ENCODE measurements around the gene BRSK2. TPM values are rescaled to one million over a fixed set of nuclear protein-coding genes. Genes with fewer than 3 reads are reported as not detected.
A peak's percentile ranks its signal among the peaks of the same experiment; 100 is the strongest.

BRSK2 gene
- total RNA-seq, 2 donors from 2014 or later = 0.81 to 1.0 TPM

DNA sequence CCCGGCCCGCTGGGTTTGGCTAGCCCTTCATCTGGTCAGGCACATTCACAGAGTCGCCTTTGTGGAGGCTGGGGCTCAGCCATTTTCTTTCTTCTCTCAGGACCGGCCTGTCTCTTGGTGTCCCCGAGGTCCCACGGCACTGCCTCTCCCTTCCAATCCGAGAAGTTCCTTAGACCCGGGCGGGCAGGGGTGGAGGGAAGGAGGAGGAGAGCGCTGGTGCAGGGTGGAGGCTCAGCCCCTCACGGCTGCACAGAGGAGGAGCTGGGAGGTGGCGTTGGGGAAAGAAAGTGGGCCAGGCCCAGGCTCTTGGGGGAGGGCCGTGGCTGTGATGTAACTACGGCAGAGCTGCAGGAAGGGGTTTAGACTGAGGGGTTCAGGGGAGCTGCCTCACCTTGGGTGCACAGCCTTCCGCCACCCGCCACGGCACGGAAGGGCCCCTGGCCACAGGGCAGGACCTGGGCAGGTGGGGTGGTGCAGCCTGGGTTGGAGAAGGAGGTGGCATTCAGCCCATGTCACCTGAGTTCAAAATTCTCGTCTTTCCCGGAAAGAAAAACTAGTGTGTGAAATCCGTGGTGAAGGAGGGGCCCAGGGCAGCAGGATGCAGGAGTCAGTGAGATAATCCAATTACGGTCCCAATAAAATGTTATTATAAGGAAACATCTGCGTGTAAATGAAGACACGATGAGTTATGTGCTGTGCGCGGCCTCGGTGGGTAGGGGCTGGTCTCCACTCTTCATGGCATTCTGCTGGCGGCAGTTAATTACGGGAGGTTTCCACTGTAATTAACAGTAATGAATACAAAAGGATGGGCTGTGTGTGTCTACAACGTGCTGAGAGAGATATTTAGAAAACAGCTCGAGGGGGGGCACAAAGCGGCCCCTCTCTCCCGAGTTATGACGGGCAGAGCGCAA lies 1.7 kb downstream of the BRSK2 start:
- intact Hi-C loops (cut with DNase I) = no loop called here
- no peak for DNase-seq (ENCODE audit: low spot score)

DNA sequence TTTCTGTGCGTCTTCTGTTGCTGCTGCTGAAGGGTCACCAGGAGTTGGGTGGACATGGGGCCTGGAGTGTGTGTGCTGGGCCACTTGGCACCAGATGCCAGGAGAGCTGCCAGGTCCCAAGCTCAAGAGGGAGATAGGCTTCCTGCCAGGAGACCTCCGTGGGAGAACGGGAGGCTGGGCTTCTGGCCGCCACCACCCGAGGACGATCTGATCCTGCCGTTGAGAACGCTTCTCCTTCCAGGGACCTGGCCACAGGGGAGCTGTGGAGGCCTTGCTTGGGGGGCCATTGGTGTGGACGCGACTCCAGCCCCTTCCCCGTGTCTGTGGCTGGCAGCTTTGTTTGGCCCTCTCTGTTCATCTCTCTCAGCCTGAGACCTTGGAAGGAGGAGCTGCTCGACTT lies 2.4 kb downstream of the BRSK2 start:
- intact Hi-C loops (cut with DNase I) = no loop called here
- DNase-seq (ENCODE audit: low spot score) = no peak

DNA sequence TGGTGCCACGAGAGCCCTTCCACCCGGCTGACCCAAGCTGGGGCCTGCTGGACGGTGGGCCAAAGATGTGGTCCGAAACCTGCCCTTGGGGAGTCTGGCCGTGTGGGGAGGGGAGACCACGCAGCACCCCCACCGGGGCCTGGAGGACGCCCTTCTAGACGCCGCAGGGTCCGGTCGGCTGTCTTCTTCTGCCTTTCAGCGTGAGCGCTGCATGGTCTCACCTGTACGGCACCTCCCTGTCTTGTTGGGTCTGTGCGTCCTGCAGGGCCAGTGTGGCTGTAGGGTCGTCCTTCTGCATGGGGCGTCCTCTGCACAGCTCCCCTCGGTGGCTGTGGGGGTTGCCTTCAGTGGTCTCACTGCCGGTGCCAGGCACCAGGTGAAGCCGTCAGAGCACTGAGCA lies 2.8 kb downstream of the BRSK2 start:
- no peak for DNase-seq (ENCODE audit: low spot score)
- intact Hi-C loops (cut with DNase I) = no loop called here

DNA sequence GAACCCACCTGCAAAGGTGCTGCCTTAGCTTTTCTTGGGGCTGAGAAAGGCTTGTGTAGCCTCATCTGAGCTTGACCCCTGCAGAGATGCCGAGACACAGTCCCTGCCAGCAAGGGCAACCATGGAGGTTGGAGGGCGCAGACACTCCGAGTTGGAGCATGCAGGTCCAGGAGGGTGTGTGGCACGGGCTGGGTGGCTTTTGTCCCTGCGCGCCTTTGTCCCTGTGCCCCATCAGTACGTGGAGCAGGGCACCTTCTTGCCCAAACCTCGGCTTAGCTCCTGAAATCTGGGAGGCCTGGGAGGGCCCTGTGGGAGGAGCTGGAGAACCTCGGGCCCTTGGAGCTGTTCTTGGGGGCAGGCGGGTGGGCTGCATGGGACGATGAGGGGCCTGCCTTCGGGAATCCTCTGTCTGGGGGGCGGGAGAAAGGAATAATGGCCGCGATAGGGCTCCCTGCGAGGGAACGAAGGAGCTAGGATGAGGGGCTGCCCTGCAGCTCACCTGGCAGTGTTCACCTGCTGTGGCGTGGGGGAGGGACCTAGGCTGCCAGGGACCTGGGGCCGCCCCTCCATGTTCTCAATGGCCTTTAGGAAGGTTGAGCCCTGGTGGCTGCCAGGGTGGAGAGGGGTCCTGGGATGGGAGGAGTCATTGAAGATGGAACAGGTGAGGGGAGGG lies 3.4 kb downstream of the BRSK2 start:
- no peak for DNase-seq (ENCODE audit: low spot score)
- intact Hi-C loops (cut with DNase I) = no loop called here

DNA sequence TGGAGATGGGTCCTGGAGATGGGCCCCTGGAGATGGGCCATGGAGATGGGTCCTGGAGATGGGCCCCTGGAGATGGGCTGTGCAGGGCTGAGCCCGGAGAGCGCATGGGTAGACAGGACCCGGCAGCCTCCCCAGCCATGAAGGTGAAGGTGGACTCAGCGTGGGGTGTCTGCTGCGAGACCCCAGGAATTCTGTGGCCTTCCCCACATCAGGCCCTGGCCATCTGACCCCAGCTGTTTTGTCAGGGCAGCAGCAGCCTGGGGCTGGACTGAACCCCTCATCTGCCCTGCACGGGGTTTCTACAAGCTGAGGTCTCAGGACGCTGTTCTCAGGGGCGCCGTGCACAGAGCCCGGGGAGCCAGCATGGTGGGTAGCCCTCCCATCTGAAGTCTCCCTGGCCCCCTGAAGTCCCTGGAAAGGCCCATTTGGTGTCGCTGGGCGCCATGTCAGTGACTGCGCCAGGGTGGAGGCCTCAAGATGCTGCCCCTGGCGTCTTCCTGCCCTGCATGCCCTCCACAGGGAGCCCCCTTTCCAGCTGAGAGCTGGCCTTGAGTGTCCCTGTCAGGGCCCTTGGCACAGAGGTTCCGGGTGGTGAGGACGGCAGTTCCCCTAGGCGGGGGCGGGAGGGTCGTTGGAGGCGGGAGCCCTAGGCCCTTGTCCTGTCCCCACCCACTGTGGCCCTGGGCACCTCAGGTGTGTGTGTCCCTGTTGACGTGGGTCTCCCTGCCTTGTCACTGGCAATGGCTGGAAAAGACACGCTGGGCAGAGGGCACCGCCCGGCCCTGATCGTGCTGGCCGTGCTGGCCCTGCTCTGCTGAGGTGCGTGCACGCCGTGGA lies 5.4 kb downstream of the BRSK2 start:
- no peak for DNase-seq (ENCODE audit: low spot score)
- intact Hi-C loops (cut with DNase I) = no loop called here

DNA sequence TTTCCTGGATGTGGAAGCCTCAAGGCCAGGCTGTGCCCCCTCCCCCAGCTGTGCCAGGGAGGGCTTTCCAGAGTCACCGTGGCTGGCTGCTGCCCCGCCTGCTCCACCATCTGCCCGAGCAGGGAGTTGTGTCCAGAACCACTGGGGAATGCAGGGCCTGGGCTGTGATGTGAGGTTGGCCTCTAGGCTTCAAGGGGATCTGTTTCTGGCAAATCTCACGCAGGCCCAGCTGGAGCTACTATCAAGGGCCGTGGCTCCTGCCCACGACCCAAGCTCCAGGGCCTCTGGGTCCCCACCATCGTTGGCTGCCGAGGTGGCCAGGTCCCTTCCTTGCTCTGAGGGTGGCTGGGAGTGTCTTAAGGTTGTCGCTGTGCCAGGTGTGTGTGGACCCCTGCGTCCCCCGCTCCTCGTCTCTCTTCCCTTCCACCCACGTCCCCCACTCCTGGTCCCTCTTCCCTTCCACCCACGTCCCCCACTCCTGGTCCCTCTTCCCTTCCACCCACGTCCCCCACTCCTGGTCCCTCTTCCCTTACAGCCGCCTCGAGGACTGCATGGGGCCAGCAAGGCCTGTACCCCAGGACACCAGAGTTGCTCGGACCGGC lies 6.1 kb downstream of the BRSK2 start:
- intact Hi-C loops (cut with DNase I) = no loop called here

DNA sequence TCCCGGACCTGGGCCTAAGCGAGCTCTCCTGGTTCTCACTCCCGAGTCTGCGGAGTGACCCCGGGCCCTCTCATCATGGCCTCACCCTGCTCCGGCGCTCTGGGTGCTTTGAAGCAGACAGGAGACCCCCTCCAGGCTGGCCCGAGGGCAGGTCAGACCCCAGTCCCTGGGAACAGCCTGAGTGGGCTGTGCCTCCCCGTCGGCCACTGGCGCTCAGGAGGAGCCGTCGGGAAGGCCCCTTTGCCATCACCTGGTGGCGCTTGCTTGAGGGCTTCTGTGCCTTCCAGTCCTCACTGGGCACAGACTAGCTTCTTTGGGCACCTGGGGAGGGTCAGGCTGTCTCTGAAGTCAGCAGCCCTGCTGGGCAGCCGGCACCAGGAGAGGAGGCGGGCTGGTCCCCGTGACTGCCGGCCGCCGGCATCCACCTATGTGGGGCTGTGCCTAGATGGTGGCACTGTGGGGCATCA lies 6.7 kb downstream of the BRSK2 start:
- intact Hi-C loops (cut with DNase I) = no loop called here
- DNase-seq (ENCODE audit: low spot score) = no peak

More for the DNA sequence above, 6.1 kb downstream of the BRSK2 start:
- DNase-seq (ENCODE audit: low spot score) = no peak

DNA sequence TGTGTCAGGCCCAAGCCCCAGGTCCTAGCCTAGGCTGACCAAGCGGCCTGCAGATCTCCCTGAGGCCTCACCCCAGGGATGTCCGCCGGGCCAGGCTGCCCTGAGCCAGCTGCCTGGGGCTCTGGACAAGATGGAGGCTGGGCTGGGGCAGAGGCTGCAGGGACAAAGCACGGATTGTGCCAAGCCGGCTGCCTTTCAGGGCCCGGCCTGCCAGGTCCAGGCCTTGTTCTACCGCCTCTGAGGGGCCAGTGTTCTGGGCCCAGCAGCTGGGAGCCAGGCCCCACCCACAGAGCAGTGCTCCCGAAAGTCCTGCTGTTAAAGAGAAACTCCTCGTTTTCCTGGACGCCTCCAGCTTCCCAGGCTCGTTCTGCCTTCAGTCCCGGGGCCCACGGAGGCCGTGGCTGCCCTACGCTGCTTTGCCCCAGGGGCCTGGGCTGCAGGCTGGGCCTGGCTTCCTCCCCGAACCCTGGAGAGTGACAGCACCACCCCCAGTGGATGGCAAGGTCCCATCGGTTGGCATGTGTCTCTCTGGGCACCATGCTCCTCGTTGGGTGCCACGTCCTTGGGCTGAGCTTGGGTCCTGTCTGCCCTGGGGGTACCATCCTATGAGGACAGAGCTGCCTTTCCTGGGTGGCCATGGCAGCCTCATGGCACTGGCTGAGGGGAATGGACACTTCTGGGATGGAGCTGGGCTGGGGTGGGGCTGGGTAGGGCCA lies 7.6 kb downstream of the BRSK2 start:
- no peak for DNase-seq (ENCODE audit: low spot score)
- intact Hi-C loops (cut with DNase I) = no loop called here

DNA sequence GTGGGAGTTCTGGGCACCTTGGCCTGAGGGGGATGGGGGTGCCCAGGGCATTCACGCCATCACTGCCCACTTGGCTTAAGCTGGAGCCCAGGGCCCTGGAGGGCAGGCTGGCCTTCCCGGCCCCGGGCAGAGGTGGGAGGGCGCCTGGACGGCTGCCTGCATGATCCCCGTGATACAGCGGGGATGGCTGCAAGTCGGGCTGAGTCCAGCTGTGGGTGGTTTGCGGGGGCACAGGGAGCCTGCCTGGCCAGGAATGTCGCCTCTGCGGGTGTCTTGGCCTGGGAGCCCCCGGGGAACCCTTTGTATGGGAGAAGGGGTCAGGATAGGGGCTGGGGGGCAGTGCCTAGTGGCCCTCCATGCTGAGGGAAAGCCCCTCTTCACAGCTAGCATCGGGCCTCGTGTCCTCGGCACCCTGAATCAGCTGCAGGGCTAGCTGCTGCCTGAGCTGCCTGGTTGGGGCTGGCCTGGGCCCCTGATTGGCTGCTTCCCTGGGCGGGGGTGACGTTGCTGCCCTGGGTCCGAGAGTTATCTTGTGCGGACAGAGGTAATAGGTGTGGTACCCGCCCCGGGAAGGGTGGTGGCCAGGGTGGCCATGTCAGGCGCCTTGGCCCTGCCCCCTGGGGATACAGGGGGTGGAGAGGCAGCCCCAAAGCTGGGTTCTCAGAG lies 8.3 kb downstream of the BRSK2 start:
- DNase-seq (ENCODE audit: low spot score) = no peak
- intact Hi-C loops (cut with DNase I) = no loop called here

DNA sequence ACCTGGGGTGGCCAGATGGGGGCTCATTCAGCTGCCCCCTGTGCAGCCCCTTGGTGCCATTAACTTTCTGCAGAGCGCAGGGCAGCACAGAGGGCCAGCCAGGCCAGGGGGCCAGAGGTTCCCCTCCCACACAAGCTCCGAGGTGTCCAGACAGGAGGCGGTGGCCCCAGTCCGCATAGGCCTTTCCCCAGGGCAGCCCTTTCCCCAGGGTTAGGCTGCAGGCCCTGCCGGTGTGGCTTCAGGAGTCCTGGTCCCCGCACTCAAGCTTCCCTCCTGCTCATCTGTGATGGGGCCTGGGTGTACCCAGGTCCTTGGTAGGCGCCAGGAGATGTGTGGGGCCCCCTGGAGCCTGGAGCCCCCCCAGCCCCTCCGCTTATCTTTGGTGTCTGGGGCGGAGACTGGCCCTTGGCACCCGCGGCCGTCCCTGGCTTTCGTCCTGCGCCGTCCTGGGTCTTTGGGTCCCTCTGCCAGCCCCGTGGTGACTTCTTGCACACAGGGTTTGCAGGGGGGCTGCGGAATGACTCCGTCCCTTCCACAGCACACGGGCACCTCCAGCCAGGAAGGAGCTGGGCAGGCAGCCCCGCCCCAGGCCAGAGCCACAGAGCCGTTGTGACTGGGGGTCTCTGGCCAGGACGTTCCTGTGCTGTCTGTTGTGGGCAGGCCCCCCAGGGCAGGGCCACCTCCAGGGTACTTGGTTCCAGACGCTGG lies 8.9 kb downstream of the BRSK2 start:
- no peak for DNase-seq (ENCODE audit: low spot score)
- intact Hi-C loops (cut with DNase I) = no loop called here

DNA sequence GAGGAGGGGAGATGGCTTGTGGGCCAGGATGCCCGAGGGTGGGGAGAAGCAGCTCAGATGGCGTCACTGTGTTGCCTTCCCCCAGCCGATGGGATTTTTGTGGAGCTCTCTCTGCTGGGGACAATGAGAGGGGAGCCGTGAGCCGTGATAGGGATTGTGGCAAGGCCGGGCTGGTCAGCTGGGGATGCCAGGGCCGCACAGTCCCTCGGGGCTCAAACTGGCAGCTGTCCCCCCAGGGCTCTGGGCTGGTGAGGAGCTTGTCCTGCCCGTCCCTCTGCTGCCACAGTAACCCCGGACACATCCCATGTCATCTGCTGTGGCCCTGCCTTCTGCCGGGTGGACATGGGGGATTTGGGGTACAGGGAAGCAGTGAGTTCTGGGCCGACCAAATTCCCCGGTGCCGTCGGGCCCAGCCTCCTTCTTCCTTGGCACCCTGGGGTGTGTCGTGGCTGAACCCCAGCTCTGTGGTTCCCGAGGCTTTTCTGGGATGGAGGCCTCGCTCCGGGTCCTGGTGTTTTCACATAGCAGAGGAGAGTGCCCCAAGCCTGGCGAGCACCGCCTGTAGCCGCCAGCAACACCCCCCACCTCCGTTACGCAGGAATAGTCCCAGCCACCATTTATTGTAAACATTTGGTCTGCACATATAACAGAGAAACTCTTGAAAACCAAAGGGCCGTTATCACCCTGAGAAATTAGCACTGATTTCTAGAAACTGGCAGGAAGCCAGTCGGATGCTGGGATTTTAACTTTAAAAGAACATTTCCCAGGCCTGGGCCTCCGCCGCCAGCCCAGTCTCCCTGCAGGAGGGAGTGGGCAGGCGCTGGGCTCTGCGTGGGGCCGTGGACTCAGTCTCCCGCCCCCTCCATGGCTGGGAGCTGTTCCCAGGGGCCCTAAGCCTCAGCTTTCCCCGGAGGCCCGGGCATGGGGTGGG lies 9.9 kb downstream of the BRSK2 start:
- no peak for DNase-seq (ENCODE audit: low spot score)
- intact Hi-C loops (cut with DNase I) = no loop called here

DNA sequence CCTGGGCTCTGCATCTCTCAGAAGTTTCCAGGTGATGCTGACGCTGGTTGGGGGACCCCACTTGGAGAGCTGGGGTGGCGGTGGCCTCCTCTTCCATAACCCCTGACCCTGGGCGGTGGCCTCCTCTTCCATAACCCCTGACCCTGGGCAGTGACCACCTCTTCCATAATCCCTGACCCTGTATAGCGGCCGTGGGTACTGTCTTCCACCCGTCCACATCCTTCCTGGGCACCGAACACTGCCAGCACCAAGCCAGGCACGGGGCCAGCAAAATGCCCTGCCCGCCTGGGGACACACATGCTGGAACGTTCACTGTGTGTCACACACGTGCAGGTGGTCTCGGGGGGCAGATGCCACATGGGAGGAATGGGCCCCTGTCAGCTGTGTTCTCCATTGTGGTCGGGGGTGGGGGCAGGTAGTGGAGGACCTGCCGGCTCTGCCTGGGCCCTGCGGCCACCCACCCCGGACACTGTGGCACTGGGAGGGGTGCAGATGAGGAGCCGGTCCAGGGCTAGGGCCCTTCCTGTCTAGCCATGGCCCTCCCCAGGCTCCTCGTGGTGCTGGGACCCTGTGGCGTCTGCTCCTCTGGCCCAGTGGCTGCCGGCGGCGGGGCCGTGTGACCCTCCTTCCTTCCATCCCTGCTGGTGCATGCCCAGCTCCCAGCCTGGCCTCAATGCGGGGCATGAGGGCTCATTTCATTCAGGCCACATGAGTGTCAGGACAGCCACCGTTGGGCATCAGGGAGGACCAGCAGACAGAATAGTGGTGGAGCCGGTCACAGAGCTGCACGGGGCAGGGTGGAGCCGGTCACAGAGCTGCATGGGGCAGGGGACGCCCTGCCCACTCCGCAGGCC lies 10.8 kb downstream of the BRSK2 start:
- intact Hi-C loops (cut with DNase I) = no loop called here
- no peak for DNase-seq (ENCODE audit: low spot score)

DNA sequence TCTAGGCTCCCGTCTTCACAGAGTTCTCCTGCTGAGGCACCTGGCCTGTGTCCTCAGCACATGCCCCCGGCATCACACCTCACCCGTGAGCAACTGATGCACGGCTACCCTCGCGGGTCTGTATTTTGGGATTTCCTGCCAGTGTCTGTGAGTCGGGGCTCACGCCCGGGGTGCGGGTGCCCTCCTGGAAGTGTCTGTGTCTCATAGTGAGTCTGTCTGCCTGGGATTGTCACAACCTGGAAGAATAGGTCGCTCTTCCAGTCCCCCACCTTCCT lies 11.4 kb downstream of the BRSK2 start:
- no peak for DNase-seq (ENCODE audit: low spot score)
- intact Hi-C loops (cut with DNase I) = no loop called here

DNA sequence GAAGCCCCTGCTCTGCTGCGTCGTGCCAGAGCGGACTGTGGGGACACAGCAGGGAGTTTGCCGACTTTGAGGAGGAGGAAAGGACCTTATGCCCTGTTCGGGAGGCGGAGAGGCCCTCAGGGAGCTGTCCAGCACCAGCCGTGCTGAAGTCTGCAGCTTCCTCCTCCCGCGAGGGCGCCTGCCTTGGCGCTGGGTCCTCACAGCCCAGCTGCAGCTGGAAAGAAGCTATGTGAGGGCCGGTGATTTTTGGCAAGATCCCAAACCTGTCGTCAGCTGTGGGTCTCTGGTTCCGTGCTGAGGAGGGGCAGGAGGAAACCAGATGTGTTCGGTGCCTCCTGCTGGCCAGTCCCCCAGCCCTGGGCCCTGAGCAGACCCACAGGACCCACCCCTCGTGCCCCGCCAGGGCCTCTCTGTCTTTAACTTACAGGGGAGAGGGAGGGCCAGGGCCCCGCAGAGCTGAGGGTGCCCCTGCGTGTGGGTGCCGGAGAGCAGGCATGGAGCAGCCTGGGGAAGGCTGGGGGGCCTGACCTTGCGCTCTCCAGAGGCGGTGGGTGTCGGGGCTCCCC lies 12.0 kb downstream of the BRSK2 start:
- intact Hi-C loops (cut with DNase I) = no loop called here
- peak; percentile 92 for DNase-seq (ENCODE audit: low spot score)

DNA sequence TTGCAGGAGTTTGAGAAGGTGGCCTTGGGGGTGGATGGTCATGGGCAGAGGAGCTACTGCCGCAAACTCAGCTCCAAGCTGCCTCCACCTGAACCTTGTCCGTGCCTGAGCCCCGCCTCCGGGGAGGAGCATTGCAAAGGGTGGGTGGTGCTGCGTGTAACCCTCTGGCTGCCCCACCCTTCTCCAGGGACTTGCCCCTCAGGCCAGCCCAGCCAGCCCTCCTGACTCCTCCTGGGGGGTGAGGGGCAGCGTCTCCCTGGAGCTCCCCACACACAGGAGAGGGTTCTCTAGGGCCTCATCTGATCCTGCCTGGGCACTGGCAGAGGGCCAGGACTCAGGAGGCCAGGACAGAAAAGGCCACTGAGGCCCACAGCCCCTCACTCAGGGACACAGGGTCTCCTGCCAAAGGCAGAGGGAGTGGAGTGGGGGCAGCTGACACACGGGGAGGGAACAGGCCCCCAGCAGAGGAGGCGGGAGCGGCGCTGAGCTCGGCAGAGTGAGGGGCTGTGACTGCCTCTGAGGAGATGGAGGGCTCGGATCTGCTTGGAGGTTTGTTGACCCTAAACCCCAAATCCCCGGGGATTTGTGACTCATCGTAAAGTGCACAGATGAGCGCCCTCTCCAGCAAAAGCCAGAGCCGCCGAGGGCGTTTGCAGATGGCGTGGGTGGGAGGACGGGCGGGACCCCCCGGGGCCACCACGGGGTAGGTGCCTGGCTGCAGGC lies 12.8 kb downstream of the BRSK2 start:
- intact Hi-C loops (cut with DNase I) = no loop called here
- DNase-seq (ENCODE audit: low spot score) = no peak
